Brain pericyte (primary cell): ENCODE results near the gene ATP1B3.
"Not testable (repeated sequence)": the region's sequence is repeated elsewhere in the genome, so short reads cannot be mapped to it uniquely, and the experiment has no call there.

ENCODE experiments used
- DNase-seq: peaks from one replicate; pipeline ENCODE4 v3.0.0-alpha.2; 2012; ENCODE audit warnings: low read depth, low spot score

Gene ATP1B3

DNA sequence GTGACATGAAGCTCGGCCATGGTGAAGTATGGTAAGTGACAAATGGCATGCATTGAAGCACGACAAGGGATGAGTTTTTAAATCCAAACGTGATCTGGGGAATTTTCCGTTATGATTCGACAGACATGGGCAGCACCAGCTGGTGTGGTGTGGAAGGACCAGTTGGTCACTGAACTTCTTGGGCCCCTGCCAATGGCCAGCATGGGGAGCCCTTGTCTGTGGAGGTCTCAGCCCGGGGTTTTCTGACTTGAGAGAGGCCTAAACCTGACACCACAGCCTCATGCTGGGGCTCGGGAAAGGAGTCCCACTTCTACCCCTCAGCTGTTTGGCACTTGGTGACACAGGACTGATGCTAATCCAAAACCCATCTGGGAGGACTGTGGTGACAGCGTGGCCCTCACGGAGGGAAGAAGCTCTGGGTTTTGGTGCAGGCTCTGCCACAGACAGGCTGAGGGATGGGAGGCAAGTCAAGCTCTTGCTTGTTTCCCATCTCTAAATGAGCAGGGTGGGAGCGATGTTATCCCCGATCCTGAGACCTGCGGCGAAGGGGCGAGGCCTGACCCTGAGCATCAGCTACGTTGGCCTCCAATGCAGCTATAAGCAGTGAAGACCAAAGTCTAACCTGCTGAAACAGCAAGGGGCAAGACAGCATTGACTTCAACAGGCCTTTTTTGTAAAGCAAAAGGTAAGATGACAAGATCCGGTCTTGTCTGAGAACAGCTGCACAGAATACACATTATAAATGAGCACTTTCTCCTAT lies 69.5 kb downstream of the ATP1B3 start:
- DNase-seq: no peak

DNA sequence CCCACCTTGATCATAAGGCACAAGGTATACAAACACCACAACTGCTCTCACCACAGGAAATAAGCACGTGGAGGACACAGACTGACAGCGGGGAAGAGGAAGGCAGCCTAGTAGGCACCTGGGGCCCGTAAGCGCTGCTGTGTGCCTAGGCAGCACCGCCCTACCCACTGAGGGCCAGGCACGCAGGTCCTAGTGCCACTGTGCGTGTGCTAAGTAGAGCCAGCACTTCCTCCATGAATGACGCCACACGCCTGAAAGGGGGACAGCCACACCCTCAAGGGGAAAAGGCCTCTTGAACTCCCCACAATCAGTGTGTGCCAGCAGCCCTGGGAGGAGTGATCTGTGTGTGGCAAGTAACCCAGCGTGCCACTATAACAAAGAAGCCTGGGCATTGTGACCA lies 73.0 kb downstream of the ATP1B3 start:
- DNase-seq: no peak

DNA sequence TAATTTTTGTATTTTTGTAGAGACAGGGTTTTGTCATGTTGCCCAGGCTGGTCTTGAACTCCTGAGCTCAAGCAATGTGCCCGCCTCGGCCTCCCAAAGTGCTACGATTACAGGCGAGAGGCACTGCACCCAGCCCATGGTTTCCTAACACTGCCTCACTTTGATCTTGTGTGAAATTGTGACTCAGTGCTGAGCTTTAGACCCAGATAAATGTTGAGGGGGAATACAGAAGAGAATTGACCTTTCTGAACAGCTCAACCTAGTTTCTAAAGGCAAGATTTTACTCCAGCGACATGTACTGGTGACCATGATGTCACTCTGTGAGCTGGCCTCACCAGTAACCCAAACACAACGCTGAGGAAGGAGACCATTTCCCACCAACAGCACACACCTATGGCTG lies 73.5 kb downstream of the ATP1B3 start:
- DNase-seq: no peak

DNA sequence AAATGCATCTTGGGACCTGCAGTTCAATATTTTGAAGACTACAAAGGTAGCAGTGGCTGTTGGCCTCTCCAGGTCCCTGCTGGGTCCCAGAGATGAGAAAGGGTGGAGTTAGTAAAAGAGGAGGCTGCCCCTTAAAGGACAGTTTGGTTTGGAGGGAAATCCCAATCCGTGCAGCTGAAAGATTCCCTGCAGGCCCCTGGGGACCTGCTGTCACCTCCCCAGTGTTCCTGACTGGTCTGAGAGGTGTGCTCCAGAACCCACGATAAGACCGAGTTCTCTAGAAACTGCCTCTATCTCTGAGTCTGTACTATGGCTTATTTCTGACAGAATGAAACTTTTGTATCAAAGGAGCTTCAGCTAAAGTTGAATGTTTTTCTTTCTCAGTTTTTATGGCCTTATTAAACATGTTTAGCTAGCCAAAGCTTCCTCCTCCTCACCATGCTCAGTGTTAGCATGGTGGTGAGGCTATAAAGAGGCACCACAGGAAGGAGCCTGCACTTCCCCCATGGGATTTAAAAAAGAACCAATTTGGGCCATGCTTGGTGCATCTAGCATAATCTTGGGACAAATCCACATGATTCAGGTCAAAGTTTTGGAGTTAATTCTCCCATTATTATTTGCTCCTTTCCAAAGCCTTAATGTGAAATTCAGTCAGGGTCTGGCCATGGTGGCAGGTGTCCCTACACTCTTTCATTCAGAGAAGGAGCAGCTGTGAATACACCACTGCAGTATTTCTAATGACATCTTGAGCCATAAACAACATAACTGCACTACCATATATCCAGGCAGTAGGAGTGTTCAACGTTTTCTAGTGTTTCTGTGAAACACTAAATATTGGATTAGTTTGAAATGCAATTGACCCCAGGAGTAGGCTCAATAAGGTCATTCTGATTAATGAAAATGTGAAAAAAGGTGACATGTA lies 74.4 kb downstream of the ATP1B3 start:
- DNase-seq: no peak

DNA sequence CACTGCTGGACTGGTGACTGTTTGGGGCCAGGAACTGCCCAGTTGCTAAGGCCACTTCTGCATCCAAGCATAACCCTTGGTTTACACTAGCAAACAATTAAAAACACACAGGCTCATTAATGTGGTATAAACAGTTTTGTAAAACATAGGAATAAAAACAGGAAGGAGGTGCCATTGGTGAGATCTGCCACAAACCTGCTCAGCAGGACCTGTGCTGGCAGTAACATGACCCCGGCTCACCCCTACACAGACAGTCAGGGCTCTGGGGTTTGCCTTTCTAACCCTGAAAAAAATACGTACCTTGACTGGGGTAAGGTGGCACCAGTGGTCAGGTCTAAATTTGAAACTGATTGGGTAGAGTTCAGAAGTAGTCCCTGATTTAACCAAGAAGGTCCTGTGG lies 76.2 kb downstream of the ATP1B3 start:
- no peak for DNase-seq

DNA sequence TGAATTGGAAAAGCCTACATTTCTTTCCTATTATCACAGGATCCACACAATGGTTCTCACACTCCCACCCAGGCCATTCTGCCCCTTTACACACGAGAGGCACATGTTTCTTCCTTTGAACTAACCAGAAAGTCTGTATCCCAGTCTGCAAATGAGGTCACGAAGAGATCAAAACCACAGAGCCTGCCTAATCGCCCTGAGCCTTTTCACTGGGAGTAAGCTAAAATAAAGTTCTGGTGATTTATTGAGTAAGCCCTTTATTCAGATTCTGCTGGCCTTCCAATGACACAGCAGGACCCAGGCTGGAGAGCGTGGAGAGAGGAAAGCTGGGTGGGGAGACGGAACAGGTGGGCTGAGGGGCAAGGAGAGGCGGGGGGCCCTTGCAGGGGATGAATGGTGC lies 78.7 kb downstream of the ATP1B3 start:
- no peak for DNase-seq

DNA sequence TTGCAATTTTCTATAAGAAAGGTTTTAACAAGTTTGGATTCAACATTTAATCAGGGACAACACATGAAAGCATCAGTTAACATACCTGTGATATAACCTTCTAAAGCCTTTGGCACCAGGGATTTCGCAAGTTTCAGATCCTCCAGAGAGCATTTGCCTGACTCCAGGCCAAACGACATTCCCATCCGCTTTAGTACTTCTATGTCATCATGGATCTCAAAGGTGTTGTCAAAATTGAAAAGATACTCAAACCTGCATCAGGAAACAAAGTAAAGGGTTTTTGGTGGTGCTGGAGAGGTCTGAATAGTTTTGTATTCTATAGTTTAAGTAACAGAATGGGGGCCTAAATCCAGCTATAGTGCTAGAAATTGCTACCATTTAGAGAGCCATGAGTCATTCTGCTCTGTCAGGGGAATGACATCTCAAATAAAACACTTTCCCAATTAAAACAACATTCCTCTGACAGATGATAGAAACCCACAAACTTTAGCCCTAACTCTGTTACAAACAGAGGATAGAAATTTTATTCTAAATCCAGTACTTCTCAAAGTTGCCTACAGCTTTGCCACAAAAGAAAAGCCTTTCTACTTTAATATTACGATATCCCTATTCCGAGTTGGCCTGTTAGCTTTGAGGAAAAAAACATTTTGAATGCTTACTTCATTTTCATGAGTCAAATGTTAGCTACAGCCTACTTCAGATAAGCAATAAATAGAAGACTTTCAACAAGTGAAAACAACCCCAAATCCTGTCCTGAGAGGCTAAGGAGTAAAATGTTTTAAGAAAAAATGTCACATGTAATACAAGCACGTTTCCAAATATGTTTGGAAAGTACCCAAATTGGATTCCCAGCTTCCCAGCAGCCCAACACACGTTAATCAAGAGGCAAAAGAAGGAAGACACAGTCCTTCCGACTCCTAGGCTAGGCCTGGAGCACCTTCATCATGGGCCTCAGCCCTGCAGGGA lies 83.4 kb downstream of the ATP1B3 start:
- DNase-seq: no peak

DNA sequence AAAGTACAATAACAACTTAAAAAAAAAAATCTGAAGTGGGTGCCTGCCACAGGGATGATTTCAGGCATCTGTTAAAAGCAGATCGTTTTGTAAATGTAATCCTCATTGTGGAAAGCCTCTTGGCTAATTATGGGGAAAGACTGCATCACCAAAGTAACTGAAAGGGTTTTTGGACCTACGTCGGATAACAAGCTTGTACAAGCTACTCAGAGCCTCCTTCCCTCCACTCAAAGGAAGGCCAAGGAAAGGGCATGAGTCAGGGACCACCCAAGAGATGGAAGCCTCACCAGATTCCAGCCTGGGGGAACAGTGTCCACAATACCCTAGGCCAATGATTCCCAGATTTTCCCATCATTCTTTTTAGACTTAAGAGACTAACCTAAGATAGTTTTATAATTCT lies 84.3 kb downstream of the ATP1B3 start:
- DNase-seq: no peak

DNA sequence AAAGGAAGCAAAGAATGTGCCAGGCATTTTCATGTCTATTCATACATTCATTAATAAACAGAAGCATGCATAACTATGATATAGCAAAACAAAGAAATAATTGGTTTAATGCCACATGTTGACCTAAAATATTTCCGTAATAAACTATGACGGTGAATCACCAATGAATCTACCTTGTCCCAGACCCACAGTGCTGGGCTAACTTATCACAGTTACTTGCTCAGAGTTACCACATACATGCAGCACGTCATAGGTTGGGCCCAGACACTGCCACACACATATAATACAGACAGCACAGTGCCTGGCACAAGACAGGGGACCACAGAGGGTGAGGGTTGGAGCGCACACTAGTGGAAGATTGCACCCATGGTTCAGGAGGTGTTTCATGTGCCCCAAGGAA lies 86.9 kb downstream of the ATP1B3 start:
- DNase-seq: no peak

DNA sequence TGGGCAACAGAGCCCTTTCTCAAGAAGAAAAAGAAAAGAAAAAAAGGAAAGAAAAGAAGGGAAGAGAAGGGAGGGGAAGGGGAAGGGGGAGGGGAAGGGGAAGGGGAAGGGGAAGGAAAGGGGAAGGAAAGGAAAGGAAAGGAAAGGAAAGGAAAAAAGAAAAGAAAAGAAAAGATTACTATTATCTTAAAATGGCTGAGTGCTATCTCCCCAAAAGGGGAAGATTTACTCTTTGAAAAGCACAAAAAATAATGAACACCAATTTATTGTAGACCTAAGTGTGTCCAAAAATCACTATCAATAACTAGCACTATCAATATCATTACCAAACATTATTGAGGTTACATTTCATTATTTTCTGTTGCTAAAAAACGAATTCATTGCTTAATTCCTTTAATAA lies 89.0 kb downstream of the ATP1B3 start:
- no peak for DNase-seq

DNA sequence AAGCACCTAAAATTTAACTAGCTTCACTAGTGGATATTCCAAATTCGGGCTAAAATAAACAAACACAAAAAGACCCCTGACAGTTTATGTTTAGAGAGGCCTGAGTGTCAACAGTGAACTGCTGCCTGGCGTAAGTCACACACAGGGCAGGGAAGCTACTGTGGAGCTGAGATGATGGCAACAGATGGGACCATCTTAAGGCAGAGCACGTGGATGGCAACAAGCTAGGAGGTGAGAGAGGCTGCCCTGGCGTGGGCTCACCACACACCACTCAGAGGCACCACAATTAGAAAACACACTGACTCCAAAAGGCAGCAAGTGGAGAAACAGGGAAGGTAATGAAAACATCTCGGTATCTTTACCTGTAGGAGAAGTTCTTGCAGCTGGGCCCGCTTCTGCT lies 93.3 kb downstream of the ATP1B3 start:
- DNase-seq: no peak

DNA sequence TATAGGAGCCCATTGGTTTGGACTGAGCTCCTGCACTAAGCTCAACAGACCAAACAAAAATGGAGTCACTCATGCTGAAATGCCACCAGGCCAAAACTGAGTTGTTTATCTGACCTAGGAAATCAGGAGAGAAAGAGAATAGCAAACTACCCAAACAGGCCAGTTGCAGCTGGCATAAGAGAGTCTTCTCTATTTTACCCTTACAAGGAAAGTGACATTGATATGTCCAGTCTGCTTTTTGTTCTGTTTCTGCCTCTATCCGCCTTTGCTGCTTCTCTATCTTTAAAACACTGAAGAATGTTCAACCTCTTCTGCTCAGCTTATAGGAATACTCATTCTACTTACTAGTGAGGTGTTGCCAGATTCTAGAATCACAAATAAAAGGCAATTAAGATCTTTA lies 95.1 kb downstream of the ATP1B3 start:
- no peak for DNase-seq

DNA sequence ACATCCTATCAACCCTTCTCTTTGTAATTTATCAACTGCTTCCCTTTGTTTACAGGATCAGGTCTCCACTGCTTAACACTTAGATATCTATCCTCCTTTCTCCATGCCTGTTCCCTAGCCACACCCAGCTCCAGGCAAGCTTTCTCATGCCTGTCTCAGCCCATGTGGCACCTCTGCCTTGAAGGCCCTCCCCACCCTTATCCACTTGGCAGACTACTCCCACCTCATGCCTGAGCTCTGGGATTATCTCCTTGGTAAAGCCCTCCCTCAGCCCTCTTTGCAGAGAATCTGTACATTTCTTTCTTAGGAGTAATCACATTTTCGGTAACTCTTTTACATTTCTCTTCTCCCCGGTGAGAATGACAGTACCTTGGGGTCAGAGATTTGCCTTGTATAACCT lies 96.0 kb downstream of the ATP1B3 start:
- no peak for DNase-seq

DNA sequence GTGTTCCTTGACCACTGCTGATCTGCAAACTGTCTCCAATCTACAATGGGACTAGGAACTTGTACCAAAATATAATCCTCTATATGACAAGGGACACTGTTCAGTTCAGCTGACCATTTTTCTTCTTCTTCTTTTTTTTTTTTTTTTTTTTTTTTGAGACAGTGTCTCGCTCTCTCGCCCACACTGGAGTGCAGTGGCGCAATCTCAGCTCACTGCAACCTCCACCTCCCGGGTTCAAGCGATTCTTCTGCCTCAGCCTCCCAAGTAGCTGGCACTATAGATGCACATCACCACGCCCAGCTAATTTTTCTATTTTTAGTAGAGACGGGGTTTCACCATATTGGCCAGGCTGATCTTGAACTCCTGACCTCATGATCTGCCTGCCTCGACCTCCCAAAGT lies 98.3 kb downstream of the ATP1B3 start:
- not testable (repeated sequence) for DNase-seq
